Calu3 (cell line): ENCODE measurements around the gene CLDN14. TPM values are rescaled to one million over a fixed set of nuclear protein-coding genes. Genes with fewer than 3 reads are reported as not detected.
A peak's percentile ranks its signal among the peaks of the same experiment; 100 is the strongest.

ENCODE experiments used
- BruUV-seq: library from RNA; stranded (reverse); fragments of 400-500 nt; replicated peaks from 2 replicates; lab custom pipeline; 2021; lab: Mats Ljungman, UMichigan
- CTCF ChIA-PET: fragments of 300-600 bp; sonication (Branson Sonifier 250); formaldehyde crosslinking; loops from one replicate; lab custom pipeline; 2022; ENCODE audit warnings: antibody characterized with exemption; lab: Charles Lee
- DNase-seq: peaks from one replicate; pipeline ENCODE4 v3.0.0; 2022
- H3K27ac Mint-ChIP-seq: one replicate; pipeline ENCODE4 v1.8.0; 2022; ENCODE audit warnings: mixed read lengths; ENCODE audit not compliant: unreplicated experiment
- H3K27me3 Mint-ChIP-seq: one replicate; pipeline ENCODE4 v1.8.0; 2022; ENCODE audit warnings: mixed read lengths; ENCODE audit not compliant: unreplicated experiment
- H3K36me3 Mint-ChIP-seq: one replicate; pipeline ENCODE4 v1.8.0; 2022; ENCODE audit warnings: mild to moderate bottlenecking, moderate library complexity, mixed read lengths; ENCODE audit not compliant: insufficient read depth, unreplicated experiment
- H3K4me1 Mint-ChIP-seq: one replicate; pipeline ENCODE4 v1.8.0; 2022; ENCODE audit warnings: mild to moderate bottlenecking, low read depth, mixed read lengths; ENCODE audit not compliant: unreplicated experiment
- H3K4me3 Mint-ChIP-seq: one replicate; pipeline ENCODE4 v1.8.0; 2022; ENCODE audit warnings: mild to moderate bottlenecking, low read depth, moderate library complexity, mixed read lengths; ENCODE audit not compliant: unreplicated experiment
- H3K9me3 Mint-ChIP-seq: one replicate; pipeline ENCODE4 v1.8.0; 2022; ENCODE audit warnings: low read depth, mixed read lengths; ENCODE audit not compliant: unreplicated experiment
- intact Hi-C: fragments of 100-400 bp; cut with micrococcal nuclease; formaldehyde crosslinking; loops from one replicate; pipeline ENCODE4 v1.10.0; 2022; ENCODE audit not compliant: unreplicated experiment
- total RNA-seq: library from RNA; stranded (reverse); gene quantifications from 2 replicates; pipeline ENCODE4 v1.2.3, GENCODE V29; 2022
- TF ChIP-seq, protein P1 (sequence below): fragments of 200-600 bp; IDR thresholded peaks from one replicate; pipeline ENCODE4 v1.8.0; 2022; ENCODE audit warnings: antibody characterized with exemption; ENCODE audit not compliant: unreplicated experiment

CLDN14 gene
- total RNA-seq, 1 experiment from 2014 or later: not detected

DNA sequence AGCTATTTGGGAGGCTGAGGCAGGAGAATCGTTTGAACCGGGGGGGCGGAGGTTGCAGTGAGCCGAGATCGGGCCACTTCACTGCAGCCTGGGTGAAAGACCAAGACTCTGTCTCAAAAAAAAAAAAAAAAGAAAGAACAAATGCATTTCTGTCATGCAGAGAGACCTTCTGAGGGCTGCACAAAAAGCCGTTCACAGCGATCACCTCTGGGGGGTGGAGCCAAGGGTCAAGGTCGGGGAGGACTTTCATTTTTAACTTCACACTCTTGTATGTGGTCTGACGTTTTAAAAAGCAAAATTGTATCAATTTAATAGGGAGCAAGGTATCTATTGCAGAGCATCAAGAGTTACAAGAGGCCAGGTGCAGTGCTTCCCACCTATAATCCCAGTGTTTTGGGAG lies 26.6 kb upstream of the CLDN14 start:
- peaks cover 15% of the 10 kb centered on the region for H3K4me1 Mint-ChIP-seq
- CTCF ChIA-PET: interaction anchor here (1.0 kb wide), 1 partner anchor 124 kb away, joined by 3 read pairs; no protein-coding TSS in a partner anchor
- no peak overlapping the region for H3K4me3 Mint-ChIP-seq
- H3K9me3 Mint-ChIP-seq: no peaks in the 10 kb centered on the region
- H3K36me3 Mint-ChIP-seq: peaks cover 13% of the 10 kb centered on the region
- no peaks in the 10 kb centered on the region for H3K27me3 Mint-ChIP-seq
- intact Hi-C loops: no loop called here
- BruUV-seq: no TSS peak
- TF ChIP-seq, protein P1, sequence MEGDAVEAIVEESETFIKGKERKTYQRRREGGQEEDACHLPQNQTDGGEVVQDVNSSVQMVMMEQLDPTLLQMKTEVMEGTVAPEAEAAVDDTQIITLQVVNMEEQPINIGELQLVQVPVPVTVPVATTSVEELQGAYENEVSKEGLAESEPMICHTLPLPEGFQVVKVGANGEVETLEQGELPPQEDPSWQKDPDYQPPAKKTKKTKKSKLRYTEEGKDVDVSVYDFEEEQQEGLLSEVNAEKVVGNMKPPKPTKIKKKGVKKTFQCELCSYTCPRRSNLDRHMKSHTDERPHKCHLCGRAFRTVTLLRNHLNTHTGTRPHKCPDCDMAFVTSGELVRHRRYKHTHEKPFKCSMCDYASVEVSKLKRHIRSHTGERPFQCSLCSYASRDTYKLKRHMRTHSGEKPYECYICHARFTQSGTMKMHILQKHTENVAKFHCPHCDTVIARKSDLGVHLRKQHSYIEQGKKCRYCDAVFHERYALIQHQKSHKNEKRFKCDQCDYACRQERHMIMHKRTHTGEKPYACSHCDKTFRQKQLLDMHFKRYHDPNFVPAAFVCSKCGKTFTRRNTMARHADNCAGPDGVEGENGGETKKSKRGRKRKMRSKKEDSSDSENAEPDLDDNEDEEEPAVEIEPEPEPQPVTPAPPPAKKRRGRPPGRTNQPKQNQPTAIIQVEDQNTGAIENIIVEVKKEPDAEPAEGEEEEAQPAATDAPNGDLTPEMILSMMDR: no peak
- no peak overlapping the region for H3K27ac Mint-ChIP-seq
- no peak for DNase-seq

DNA sequence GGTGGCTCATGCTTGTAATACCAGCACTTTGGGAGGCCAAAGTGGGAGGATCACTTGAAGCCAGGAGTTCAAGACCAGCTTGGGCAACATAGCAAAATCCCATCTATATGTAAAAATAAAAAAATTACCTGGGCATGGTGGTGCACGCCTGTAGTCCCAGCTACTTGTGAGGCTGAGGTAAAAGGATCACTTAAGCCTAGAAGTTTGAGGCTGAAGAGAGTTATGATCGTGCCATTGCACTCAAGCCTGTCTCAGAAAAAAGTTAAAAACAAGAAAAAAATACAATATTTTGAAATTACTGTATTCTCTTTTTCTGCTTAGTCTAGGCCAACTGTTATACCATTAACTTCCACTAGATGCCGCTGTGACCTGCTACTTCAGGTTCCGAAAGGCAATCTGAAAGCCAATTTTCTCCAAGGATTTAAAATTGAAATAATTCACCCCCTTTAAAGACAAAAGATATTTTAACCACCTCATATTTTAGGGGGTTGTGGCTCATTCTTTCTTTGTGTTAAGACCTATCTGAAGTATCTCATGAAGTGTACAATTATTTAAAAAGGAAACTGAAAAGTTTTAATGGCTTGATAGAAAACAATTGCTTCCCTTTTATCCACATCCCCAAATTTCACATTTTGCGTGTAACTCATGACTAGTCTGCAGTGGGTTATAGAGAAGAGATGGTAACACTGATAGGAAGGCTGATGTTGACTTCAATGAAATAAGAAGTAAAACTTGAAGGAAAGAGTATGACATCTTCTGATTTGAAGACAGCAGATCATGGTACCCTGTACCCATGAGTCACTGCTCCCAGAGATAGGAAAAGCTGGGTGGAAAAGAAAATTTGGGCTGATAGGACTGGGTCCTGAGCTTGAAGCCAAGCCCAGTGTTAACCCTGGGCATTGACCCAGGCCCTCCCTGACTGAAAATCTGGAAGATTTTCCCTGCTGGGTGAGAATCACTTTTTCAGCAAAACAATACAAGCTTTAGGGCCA lies 24.4 kb upstream of the CLDN14 start:
- CTCF ChIA-PET: no interaction called here
- Mint-ChIP-seq H3K4me1 (peaks cover 12% of the 10 kb centered on the region), H3K4me3 (no peak overlapping the region), H3K27me3 (no peaks in the 10 kb centered on the region), H3K36me3 (peaks cover 5% of the 10 kb centered on the region), H3K9me3 (no peaks in the 10 kb centered on the region), H3K27ac (no peak overlapping the region)
- intact Hi-C loops: loop anchor here (2.0 to 5.0 kb wide), 2 partner anchors 84 to 423 kb away; no protein-coding TSS in a partner anchor
- no TSS peak for BruUV-seq
- TF ChIP-seq, protein P1: peak; percentile 39
- peak; percentile 37 for DNase-seq

DNA sequence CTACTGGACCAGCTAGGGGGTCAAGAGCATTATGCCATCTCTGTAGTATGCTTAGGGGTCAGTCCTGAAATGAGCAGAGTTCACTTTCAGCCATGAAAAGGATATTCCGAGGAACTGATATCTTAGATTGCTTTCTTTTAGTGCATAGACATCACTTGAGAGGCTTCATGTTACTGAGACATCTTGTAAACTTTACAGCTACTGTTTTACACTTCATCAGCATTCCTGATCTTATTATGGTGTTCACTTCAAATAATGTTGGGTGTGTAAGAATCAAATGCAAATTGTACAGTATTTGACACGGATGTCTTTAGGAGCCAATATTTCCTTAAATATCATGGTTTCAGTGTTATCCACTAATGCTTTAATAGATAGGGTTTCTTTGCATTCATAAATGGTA lies 22.4 kb upstream of the CLDN14 start:
- BruUV-seq: no TSS peak
- H3K9me3 Mint-ChIP-seq: no peaks in the 10 kb centered on the region
- H3K36me3 Mint-ChIP-seq: no peaks in the 10 kb centered on the region
- H3K4me3 Mint-ChIP-seq: no peak overlapping the region
- no peaks in the 10 kb centered on the region for H3K27me3 Mint-ChIP-seq
- intact Hi-C loops: loop anchor here (5.0 kb wide), 1 partner anchor 425 kb away; no protein-coding TSS in a partner anchor
- DNase-seq: no peak
- no peak overlapping the region for H3K27ac Mint-ChIP-seq
- CTCF ChIA-PET: no interaction called here
- TF ChIP-seq, protein P1: no peak
- no peaks in the 10 kb centered on the region for H3K4me1 Mint-ChIP-seq

DNA sequence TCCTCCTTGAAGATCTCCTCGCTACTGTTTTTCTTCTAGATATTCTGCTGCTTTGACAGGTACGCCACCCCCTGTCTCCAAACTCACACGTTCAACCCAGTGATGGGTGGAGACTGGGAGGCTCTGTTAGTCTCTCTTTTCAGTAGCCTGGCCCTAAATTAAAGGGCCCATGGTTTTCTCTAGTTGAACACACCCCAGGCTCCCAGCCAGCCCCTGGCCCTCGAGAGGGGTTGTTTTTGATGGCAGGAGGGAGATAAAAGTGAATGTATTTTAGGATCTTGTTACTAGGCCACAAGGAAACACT lies 21.6 kb upstream of the CLDN14 start:
- Mint-ChIP-seq H3K9me3 (no peaks in the 10 kb centered on the region), H3K4me3 (no peak overlapping the region), H3K4me1 (no peaks in the 10 kb centered on the region), H3K36me3 (no peaks in the 10 kb centered on the region), H3K27ac (no peak overlapping the region), H3K27me3 (no peaks in the 10 kb centered on the region)
- CTCF ChIA-PET: interaction anchor here (0.6 kb wide), 1 partner anchor 83 kb away, joined by 3 read pairs; no protein-coding TSS in a partner anchor
- TF ChIP-seq, protein P1: no peak
- no TSS peak for BruUV-seq
- no peak for DNase-seq
- intact Hi-C loops: loop anchor here (5.0 kb wide), 1 partner anchor 426 kb away; no protein-coding TSS in a partner anchor
